ENCODE measurements around the gene LIN7C. TPM values are rescaled to one million over a fixed set of nuclear protein-coding genes. Genes with fewer than 3 reads are reported as not detected.

Gene LIN7C
- total and polyA plus RNA-seq, 4 donors: 5.5 to 55.9 (median 16.7) TPM

DNA sequence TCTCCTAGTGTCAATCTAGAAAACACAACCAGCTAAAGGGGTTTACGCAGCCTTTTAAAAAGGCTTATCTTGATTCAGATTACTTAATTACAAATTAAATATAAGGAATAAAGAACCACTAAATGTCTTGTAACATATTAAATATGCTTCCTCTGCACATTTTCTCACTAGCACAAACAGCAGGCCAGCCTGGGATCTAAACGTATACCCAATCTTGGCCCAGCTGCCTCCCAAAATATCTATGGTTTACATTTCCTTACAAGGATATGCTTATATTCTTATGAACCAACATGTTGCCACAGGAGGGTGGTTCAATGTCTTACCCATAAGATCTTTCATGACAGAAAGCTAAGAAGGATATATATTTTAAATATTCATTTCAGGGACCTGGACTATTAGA, 41.7 kb downstream of the LIN7C start:
- ATAC-seq (ENCODE audit: insufficient read depth, low FRiP score) (no peak), DNase-seq (peak in 2 of 3 donors; percentile 50 to 54)
- peak overlapping the region in 1 of 2 donors; percentile 21 for H3K27ac ChIP-seq (ENCODE audit: low read depth in 1 of 2, low read length in 1 of 2)
- H3K4me1 ChIP-seq (ENCODE audit: control insufficient read depth in 5 of 5, insufficient read depth in 5 of 5, low read length in 5 of 5): peaks cover 0 to 26% (median 7%) of the 10 kb centered on the region in 5 donors
- peaks cover 0 to 28% (median 0%) of the 10 kb centered on the region in 3 donors for H3K27me3 ChIP-seq (ENCODE audit: control insufficient read depth in 3 of 3, insufficient read depth in 3 of 3, low read length in 2 of 3)
- 76 to 86% methylated on average over 2 of the region's 2 CpGs for WGBS, 2 donors
- no peaks in the 10 kb centered on the region for H3K9me3 ChIP-seq (ENCODE audit: control insufficient read depth in 4 of 4, insufficient read depth in 3 of 4, low read length in 3 of 4)
- H3K4me3 ChIP-seq: no peak overlapping the region
- peak overlapping the region in 1 of 2 donors; percentile 39 for H3K9ac ChIP-seq (ENCODE audit: insufficient read depth in 1 of 2, low read length in 2 of 2)
- H3K36me3 ChIP-seq (ENCODE audit: control insufficient read depth in 4 of 4, insufficient read depth in 4 of 4, low read length in 4 of 4): no peaks in the 10 kb centered on the region
- TF ChIP-seq, protein P1, sequence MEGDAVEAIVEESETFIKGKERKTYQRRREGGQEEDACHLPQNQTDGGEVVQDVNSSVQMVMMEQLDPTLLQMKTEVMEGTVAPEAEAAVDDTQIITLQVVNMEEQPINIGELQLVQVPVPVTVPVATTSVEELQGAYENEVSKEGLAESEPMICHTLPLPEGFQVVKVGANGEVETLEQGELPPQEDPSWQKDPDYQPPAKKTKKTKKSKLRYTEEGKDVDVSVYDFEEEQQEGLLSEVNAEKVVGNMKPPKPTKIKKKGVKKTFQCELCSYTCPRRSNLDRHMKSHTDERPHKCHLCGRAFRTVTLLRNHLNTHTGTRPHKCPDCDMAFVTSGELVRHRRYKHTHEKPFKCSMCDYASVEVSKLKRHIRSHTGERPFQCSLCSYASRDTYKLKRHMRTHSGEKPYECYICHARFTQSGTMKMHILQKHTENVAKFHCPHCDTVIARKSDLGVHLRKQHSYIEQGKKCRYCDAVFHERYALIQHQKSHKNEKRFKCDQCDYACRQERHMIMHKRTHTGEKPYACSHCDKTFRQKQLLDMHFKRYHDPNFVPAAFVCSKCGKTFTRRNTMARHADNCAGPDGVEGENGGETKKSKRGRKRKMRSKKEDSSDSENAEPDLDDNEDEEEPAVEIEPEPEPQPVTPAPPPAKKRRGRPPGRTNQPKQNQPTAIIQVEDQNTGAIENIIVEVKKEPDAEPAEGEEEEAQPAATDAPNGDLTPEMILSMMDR (IDR thresholded peaks at IDR 0.05; ENCODE audit: control extremely low read depth, extremely low read depth): no peak

DNA sequence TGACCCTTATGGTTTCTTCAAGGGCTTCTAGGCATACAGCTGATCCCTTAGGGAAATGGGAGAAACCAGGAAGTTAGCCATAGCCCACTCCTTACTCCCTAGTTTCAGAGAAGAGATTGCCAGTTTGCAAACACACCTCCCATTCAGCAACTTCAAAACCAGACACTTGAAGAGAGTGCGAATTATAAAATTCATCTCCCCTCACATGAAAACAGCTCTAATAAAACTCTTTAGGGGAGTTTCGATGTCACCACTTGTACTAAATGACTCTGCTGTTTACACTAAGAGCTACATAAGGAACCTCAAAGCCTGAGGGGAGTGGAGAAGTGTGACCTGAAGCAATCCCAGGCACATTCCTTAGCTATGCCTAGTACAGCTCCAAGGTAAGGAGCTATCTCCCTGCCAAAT, 42.3 kb downstream of the LIN7C start:
- no peaks in the 10 kb centered on the region for H3K36me3 ChIP-seq (ENCODE audit: control insufficient read depth in 4 of 4, insufficient read depth in 4 of 4, low read length in 4 of 4)
- TF ChIP-seq, protein P1 (IDR thresholded peaks at IDR 0.05; ENCODE audit: control extremely low read depth, extremely low read depth): no peak
- H3K27me3 ChIP-seq (ENCODE audit: control insufficient read depth in 3 of 3, insufficient read depth in 3 of 3, low read length in 2 of 3): peaks cover 0 to 24% (median 0%) of the 10 kb centered on the region in 3 donors
- WGBS, 2 donors: 66 to 74% methylated on average over 2 of the region's 2 CpGs
- ATAC-seq (ENCODE audit: insufficient read depth, low FRiP score): peak; percentile 60
- DNase-seq: peak in 1 of 3 donors; percentile 32
- H3K9me3 ChIP-seq (ENCODE audit: control insufficient read depth in 4 of 4, insufficient read depth in 3 of 4, low read length in 3 of 4): no peaks in the 10 kb centered on the region
- H3K27ac ChIP-seq (ENCODE audit: low read depth in 1 of 2, low read length in 1 of 2): no peak overlapping the region
- H3K9ac ChIP-seq (ENCODE audit: insufficient read depth in 1 of 2, low read length in 2 of 2): no peak overlapping the region
- H3K4me1 ChIP-seq (ENCODE audit: control insufficient read depth in 5 of 5, insufficient read depth in 5 of 5, low read length in 5 of 5): peaks cover 0 to 26% (median 7%) of the 10 kb centered on the region in 5 donors
- no peak overlapping the region for H3K4me3 ChIP-seq

DNA sequence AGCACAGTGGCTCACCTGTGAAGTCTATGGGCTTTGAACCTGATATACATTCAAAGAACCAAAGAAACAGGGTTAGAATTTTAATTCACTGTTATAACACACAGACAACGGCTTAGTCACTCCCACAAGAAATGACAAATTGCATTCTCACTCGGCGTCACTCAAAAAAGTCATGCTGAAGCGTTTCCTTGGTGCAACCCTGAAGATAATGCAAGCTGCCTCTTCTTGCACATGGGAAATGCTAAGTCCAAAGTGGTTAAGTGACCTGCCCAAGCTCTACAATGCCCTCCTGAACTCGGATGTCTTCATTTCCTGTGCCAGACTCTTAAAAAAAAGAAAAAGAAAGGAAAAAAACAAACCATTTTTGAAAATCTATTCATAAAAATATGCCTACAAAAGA, 44.0 kb downstream of the LIN7C start:
- DNase-seq (no peak), ATAC-seq (ENCODE audit: insufficient read depth, low FRiP score) (no peak)
- H3K4me1 ChIP-seq (ENCODE audit: control insufficient read depth in 5 of 5, insufficient read depth in 5 of 5, low read length in 5 of 5): peaks cover 0 to 26% (median 7%) of the 10 kb centered on the region in 5 donors
- H3K4me3 ChIP-seq: no peak overlapping the region
- H3K9me3 ChIP-seq (ENCODE audit: control insufficient read depth in 4 of 4, insufficient read depth in 3 of 4, low read length in 3 of 4): no peaks in the 10 kb centered on the region
- H3K27me3 ChIP-seq (ENCODE audit: control insufficient read depth in 3 of 3, insufficient read depth in 3 of 3, low read length in 2 of 3): peaks cover 0 to 20% (median 0%) of the 10 kb centered on the region in 3 donors
- no peak overlapping the region for H3K27ac ChIP-seq (ENCODE audit: low read depth in 1 of 2, low read length in 1 of 2)
- TF ChIP-seq, protein P1 (IDR thresholded peaks at IDR 0.05; ENCODE audit: control extremely low read depth, extremely low read depth): no peak
- 39 to 71% methylated on average over 5 of the region's 5 CpGs for WGBS, 2 donors
- no peak overlapping the region for H3K9ac ChIP-seq (ENCODE audit: insufficient read depth in 1 of 2, low read length in 2 of 2)
- no peaks in the 10 kb centered on the region for H3K36me3 ChIP-seq (ENCODE audit: control insufficient read depth in 4 of 4, insufficient read depth in 4 of 4, low read length in 4 of 4)

Measured in lung (tissue), 12 donors.